Choroid plexus epithelial cell (primary cell): ENCODE results near the gene SPATS2.
"Not testable (repeated sequence)": the region's sequence is repeated elsewhere in the genome, so short reads cannot be mapped to it uniquely, and the experiment has no call there.

Experiments
- DNase-seq: peaks from one replicate; pipeline ENCODE4 v3.0.0-alpha.2; 2010; ENCODE audit warnings: low read depth
- H3K4me3 ChIP-seq: 2 replicates; pipeline ENCODE4 v1.5.1; 2011; ENCODE audit warnings: low read depth, mild to moderate bottlenecking, control low read depth, low read length, moderate library complexity
- CTCF ChIP-seq: conservative IDR thresholded peaks from 2 replicates; pipeline ENCODE4 v1.5.1; 2011; ENCODE audit warnings: low read depth, mild to moderate bottlenecking, control low read depth, inconsistent platforms, low read length, moderate library complexity

SPATS2 gene

DNA sequence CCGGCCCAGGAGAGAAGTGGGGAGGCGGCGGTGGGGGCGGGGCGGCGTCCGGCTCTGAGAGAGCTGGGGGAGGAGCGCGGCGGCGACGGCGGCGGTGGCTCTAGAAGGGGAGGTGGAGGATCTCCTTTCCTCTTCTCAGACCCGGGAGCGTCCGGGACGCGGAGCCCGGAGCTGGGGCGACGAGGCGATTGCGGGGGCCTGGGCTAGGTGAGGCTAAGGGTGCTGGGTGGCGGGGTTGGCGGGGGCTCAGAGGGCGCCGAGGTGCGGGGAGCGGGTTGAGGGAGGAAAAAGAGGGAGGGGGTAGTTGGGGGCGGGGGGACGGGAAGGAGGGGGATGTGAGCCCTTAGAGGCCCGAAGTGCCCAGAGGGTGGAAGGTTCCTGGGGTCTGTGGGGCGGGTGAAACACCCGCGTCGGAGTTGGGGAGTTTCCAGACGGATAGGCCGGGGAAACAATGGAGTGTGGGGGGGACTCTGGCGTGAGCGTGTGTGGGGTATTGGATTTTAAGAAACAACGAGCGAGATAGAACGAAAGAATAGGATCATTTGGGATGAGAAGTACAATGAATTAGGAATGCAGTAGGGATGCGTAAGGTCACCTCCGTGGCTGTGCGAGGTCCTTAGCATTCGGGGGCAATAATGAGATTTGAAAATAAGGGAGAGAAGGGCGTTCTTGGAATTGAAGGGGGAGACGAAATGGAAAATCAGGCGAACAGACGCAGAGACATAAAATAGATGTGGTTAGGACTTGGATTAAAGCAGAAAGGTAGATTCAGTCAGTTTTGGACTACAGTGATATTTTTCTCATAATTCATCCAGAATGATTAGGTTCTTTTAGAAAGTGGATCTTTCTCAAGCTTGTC, at the start of gene SPATS2:
SPATS2 (plus strand) TSS at position 82 of the 859 bp plus-strand sequence. CDS start 93,551 bp downstream, outside the sequence.
- TF ChIP-seq CTCF: no peak
- H3K4me3 ChIP-seq: peak within 1 kb of the TSS; percentile 87
- DNase-seq: peak; percentile 38

GRCh38 chr12:49320411-49321103, 46.7 kb upstream of the SPATS2 start:
- not testable (repeated sequence) for DNase-seq, H3K4me3 ChIP-seq

DNA sequence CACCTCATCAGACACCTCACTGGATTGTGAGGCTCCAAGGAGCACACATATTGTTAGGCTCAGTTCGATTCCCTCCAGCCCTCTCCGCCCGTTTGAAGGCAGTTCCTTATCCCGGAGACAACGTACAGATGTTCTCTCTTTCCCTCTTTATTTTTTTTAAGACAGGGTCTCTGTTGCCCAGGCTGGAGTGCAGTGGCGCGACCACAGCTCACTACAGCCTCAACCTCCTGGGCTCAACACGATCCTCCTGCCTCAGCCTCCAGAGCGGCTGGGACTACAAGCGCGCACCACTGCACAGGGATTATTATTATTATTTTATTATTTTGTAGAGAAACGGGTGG, 44.9 kb upstream of the SPATS2 start:
- DNase-seq: no peak
- TF ChIP-seq CTCF: no peak
- H3K4me3 ChIP-seq: peak overlapping the region; percentile 78

DNA sequence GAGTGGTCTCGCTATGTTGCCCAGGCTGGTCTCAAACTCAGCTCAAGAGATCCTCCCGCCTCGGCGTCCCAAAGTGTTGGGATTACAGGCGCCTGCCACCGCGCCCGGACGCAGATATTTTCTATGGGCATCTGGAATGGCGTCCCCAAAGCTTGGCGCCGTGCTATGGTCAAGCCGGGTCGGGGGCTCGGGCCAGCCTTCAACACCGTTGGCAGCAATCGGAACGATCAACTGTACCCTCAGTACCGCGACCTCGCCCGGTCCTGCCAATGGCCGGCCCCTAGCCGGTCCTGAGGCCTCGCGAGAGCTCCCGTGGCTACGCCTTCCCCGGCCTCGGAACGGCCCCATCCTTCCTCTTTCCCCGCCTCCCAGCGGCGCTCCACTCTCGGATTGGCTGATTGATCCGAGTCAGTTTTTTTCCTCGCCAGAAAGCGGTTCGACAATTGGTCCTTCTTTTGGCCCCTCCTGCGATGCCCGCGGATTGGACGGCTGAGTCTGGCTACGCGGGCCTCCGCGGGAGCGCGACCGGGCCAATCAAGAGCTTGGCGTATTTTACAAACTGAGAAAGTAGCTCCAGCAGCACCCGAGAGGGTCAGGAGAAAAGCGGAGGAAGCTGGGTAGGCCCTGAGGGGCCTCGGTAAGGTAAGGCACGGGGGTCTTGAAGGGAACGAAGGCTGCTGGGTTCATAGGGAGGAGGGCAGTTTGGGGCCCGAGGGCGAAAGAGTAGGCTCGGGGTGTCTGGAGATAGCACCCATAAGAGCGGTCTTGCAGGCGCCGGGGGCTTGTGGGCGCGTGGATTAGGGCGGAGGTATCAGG, 44.3 kb upstream of the SPATS2 start, which contains the start of gene TROAP:
TROAP (plus strand) TSS at position 548 of the 816 bp plus-strand sequence. CDS start 354 bp downstream, outside the sequence.
- TF ChIP-seq CTCF: no peak
- H3K4me3 ChIP-seq: peak within 1 kb of the TSS; percentile 78
- DNase-seq: peak; percentile 99

DNA sequence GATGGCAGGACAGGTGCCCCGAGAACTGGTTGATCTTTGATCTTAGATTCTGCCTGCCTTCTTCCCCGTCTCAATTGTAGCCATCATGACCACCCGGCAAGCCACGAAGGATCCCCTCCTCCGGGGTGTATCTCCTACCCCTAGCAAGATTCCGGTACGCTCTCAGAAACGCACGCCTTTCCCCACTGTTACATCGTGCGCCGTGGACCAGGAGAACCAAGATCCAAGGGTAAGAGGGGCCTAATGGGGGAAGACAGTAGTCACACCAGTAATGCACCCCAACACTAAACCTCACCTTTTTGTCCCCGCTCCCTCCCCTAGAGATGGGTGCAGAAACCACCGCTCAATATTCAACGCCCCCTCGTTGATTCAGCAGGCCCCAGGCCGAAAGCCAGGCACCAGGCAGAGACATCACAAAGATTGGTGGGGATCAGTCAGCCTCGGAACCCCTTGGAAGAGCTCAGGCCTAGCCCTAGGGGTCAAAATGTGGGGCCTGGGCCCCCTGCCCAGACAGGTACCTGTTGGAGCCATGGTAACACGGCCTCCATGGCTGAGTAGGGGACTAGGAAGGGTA, 43.7 kb upstream of the SPATS2 start:
- no peak for DNase-seq

GRCh38 chr12:49325606-49326005, 41.7 kb upstream of the SPATS2 start:
- TF ChIP-seq CTCF: no peak
- no peak for DNase-seq
- H3K4me3 ChIP-seq: no peak overlapping the region

More for the DNA sequence above, 43.7 kb upstream of the SPATS2 start:
- no peak for TF ChIP-seq CTCF
- H3K4me3 ChIP-seq: peak overlapping the region; percentile 57
